Caki2 (cell line): Measurements from ENCODE around the gene FSTL1. TPM values are rescaled to one million over a fixed set of nuclear protein-coding genes. Genes with fewer than 3 reads are reported as not detected.

ENCODE experiments used
- DNase-seq: peaks from one replicate; pipeline ENCODE4 v3.0.0-alpha.2; 2015; ENCODE audit warnings: low read depth
- in situ Hi-C: cut with HindIII; loops from 2 replicates; pipeline ENCODE4 v1.10.0; 2016; ENCODE audit warnings: low sequenced_read_pairs, low pct_unique_long_range_greater_than_20kb, mixed read lengths
- total RNA-seq: library from RNA; depleted of rRNA; stranded (reverse); fragments of >200 nt; shearing (Covaris generic); gene quantifications from 2 replicates; pipeline ENCODE4 v1.2.3, GENCODE V29; 2014; ENCODE audit warnings: low replicate concordance

Gene FSTL1
- total RNA-seq, 1 experiment from 2014 or later: 8.0 TPM

GRCh38 chr3:120445654-120446053 lies 5.1 kb downstream of the FSTL1 start:
- in situ Hi-C loops: no loop called here
- no peak for DNase-seq

- DNase-seq: no peak
- in situ Hi-C loops: no loop called here
Measured at GRCh38 chr3:120443626-120444123, 7.1 kb downstream of the FSTL1 start.

GRCh38 chr3:120442975-120443517 lies 7.7 kb downstream of the FSTL1 start:
- in situ Hi-C loops: no loop called here

GRCh38 chr3:120441776-120442175 lies 9.0 kb downstream of the FSTL1 start:
- no peak for DNase-seq
- in situ Hi-C loops: no loop called here

More at GRCh38 chr3:120442975-120443517, 7.7 kb downstream of the FSTL1 start:
- no peak for DNase-seq

- no peak for DNase-seq
- in situ Hi-C loops: no loop called here
Measured at GRCh38 chr3:120440762-120441161, 10.0 kb downstream of the FSTL1 start.

GRCh38 chr3:120440001-120440703 lies 10.6 kb downstream of the FSTL1 start:
- DNase-seq: no peak
- in situ Hi-C loops: no loop called here

GRCh38 chr3:120438665-120439370 lies 12.0 kb downstream of the FSTL1 start:
- no peak for DNase-seq
- in situ Hi-C loops: no loop called here

GRCh38 chr3:120438216-120438615 lies 12.6 kb downstream of the FSTL1 start:
- in situ Hi-C loops: no loop called here

GRCh38 chr3:120437559-120437958 lies 13.2 kb downstream of the FSTL1 start:
- no peak for DNase-seq
- in situ Hi-C loops: no loop called here

More at GRCh38 chr3:120438216-120438615, 12.6 kb downstream of the FSTL1 start:
- no peak for DNase-seq

- in situ Hi-C loops: no loop called here
- no peak for DNase-seq
Measured at GRCh38 chr3:120436523-120437050, 14.2 kb downstream of the FSTL1 start.

- DNase-seq: peak; percentile 34
- in situ Hi-C loops: no loop called here
Measured at GRCh38 chr3:120435621-120436020, 15.2 kb downstream of the FSTL1 start.

- DNase-seq: no peak
- in situ Hi-C loops: no loop called here
Measured at GRCh38 chr3:120433662-120434331, 17.0 kb downstream of the FSTL1 start.

- in situ Hi-C loops: no loop called here
- DNase-seq: no peak
Measured at GRCh38 chr3:120432150-120432860, 18.5 kb downstream of the FSTL1 start.

GRCh38 chr3:120429921-120430361 lies 20.9 kb downstream of the FSTL1 start:
- in situ Hi-C loops: no loop called here
- no peak for DNase-seq

- in situ Hi-C loops: no loop called here
- DNase-seq: no peak
Measured at GRCh38 chr3:120428924-120429323, 21.9 kb downstream of the FSTL1 start.

- no peak for DNase-seq
- in situ Hi-C loops: no loop called here
Measured at GRCh38 chr3:120427201-120427600, 23.6 kb downstream of the FSTL1 start.

GRCh38 chr3:120425572-120426250 lies 25.1 kb downstream of the FSTL1 start:
- in situ Hi-C loops: no loop called here
- no peak for DNase-seq
